DND-41 (cell line): ENCODE results near the gene INPP5A.

Source experiments
- EZH2 ChIP-seq: IDR thresholded peaks from 3 replicates; pipeline ENCODE4 v1.6.1; 2012; ENCODE audit warnings: borderline replicate concordance, low read depth, mild to moderate bottlenecking, moderate library complexity, low read length, inconsistent platforms; ENCODE audit not compliant: severe bottlenecking
- TF ChIP-seq, protein P1 (sequence below): IDR thresholded peaks from 2 replicates; pipeline ENCODE4 v1.5.1; 2012; ENCODE audit warnings: borderline replicate concordance, low read length, moderate library complexity, mild to moderate bottlenecking; ENCODE audit not compliant: poor library complexity, severe bottlenecking; ENCODE audit errors: extremely low read depth

GRCh38 chr10:132714986-132715775 is 177.6 kb downstream of the INPP5A start:
- TF ChIP-seq, protein P1, sequence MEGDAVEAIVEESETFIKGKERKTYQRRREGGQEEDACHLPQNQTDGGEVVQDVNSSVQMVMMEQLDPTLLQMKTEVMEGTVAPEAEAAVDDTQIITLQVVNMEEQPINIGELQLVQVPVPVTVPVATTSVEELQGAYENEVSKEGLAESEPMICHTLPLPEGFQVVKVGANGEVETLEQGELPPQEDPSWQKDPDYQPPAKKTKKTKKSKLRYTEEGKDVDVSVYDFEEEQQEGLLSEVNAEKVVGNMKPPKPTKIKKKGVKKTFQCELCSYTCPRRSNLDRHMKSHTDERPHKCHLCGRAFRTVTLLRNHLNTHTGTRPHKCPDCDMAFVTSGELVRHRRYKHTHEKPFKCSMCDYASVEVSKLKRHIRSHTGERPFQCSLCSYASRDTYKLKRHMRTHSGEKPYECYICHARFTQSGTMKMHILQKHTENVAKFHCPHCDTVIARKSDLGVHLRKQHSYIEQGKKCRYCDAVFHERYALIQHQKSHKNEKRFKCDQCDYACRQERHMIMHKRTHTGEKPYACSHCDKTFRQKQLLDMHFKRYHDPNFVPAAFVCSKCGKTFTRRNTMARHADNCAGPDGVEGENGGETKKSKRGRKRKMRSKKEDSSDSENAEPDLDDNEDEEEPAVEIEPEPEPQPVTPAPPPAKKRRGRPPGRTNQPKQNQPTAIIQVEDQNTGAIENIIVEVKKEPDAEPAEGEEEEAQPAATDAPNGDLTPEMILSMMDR: no peak
- TF ChIP-seq EZH2: no peak
